Panc1 (cell line): ENCODE data around the gene PKP4. TPM values are rescaled to one million over a fixed set of nuclear protein-coding genes. Genes with fewer than 3 reads are reported as not detected.

Experiments
- ATAC-seq: fragments of 200-7000 bp; cut with Tn5 transposase; 2 replicates; pipeline ENCODE4 v1.9.1; 2020; ENCODE audit warnings: mild to moderate bottlenecking, moderate library complexity
- BruUV-seq: library from RNA; stranded (reverse); fragments of 400-500 nt; replicated peaks from 2 replicates; lab custom pipeline; 2021; lab: Mats Ljungman, UMichigan
- CTCF ChIA-PET: fragments of 300-600 bp; sonication (Branson Sonifier 250); formaldehyde crosslinking; loops from one replicate; lab custom pipeline; 2022; ENCODE audit warnings: antibody characterized with exemption; lab: Charles Lee
- POLR2A ChIA-PET: fragments of 300-600 bp; sonication (Branson Sonifier 250); formaldehyde crosslinking; loops from one replicate; lab custom pipeline; 2022; ENCODE audit warnings: antibody characterized with exemption; lab: Charles Lee
- DNase-seq: peaks from one replicate; pipeline ENCODE4 v3.0.0-alpha.2; 2010; ENCODE audit warnings: low read depth, low spot score
- H3K27ac ChIP-seq: 2 replicates; pipeline ENCODE4 v1.5.1; 2011; ENCODE audit warnings: mild to moderate bottlenecking, low read length, inconsistent platforms
- H3K27me3 ChIP-seq: fragments of 200-500 bp; sonication (Bioruptor generic); 2 replicates; pipeline ENCODE4 v1.6.0; 2014; ENCODE audit warnings: low read length, inconsistent platforms; ENCODE audit not compliant: control insufficient read depth, insufficient read depth
- H3K36me3 ChIP-seq: fragments of 200-500 bp; sonication (Bioruptor generic); 2 replicates; pipeline ENCODE4 v1.5.1; 2014; ENCODE audit warnings: inconsistent platforms, mild to moderate bottlenecking, low read length, moderate library complexity; ENCODE audit not compliant: control insufficient read depth, insufficient read depth
- H3K4me1 ChIP-seq: 2 replicates; pipeline ENCODE4 v1.5.1; 2011; ENCODE audit warnings: inconsistent platforms, mild to moderate bottlenecking, low read length, moderate library complexity; ENCODE audit not compliant: control insufficient read depth, insufficient read depth
- H3K4me3 ChIP-seq, 2 experiments: 2 replicates each; pipeline ENCODE4 v1.5.1; 2011 to 2012; ENCODE audit warnings: low read depth in 2 of 2, low read length in 2 of 2, mild to moderate bottlenecking in 2 of 2, inconsistent platforms in 1 of 2, moderate library complexity in 1 of 2
- H3K9me3 ChIP-seq: fragments of 200-500 bp; sonication (Bioruptor generic); 2 replicates; pipeline ENCODE4 v1.5.1; 2014; ENCODE audit warnings: low read depth, mild to moderate bottlenecking, inconsistent platforms, low read length, moderate library complexity; ENCODE audit not compliant: control insufficient read depth, insufficient read depth
- CTCF ChIP-seq: fragments of 450-650 bp; IDR thresholded peaks from 2 replicates; pipeline ENCODE4 v1.5.1; 2017; ENCODE audit warnings: mild to moderate bottlenecking
- POLR2AphosphoS5 ChIP-seq: IDR thresholded peaks from 2 replicates; pipeline ENCODE4 v1.6.1; 2012; ENCODE audit warnings: mild to moderate bottlenecking, low read depth, low read length, moderate library complexity
- REST ChIP-seq, 2 experiments: IDR thresholded peaks; 2 replicates each; pipeline ENCODE4 v1.6.1; 2011 to 2012; ENCODE audit warnings: low read depth in 2 of 2, control low read depth in 1 of 2, low read length in 1 of 2, mild to moderate bottlenecking in 1 of 2, moderate library complexity in 1 of 2; ENCODE audit not compliant: insufficient read depth in 1 of 2
- SIN3A ChIP-seq: IDR thresholded peaks from 2 replicates; pipeline ENCODE4 v1.6.1; 2012; ENCODE audit warnings: low read depth, mild to moderate bottlenecking, low read length, moderate library complexity, borderline replicate concordance; ENCODE audit not compliant: insufficient read depth
- TCF7L2 ChIP-seq: IDR thresholded peaks from 2 replicates; pipeline ENCODE4 v1.6.1; 2011; ENCODE audit warnings: mild to moderate bottlenecking, low read depth, low read length, inconsistent platforms
- in situ Hi-C: cut with HindIII; loops from 2 replicates; pipeline ENCODE4 v1.10.0; 2016; ENCODE audit warnings: low sequenced_read_pairs, low pct_unique_long_range_greater_than_20kb
- intact Hi-C: fragments of 100-400 bp; cut with micrococcal nuclease; formaldehyde crosslinking; loops from one replicate; pipeline ENCODE4 v1.10.0; 2022; ENCODE audit not compliant: unreplicated experiment
- total RNA-seq: library from RNA; stranded (reverse); gene quantifications from one replicate; pipeline ENCODE4 v1.2.1, GENCODE V29; 2021; ENCODE audit not compliant: unreplicated experiment

PKP4 gene
- total RNA-seq, 1 experiment from 2014 or later = 81.7 TPM

GRCh38 chr2:158553257-158553656 lies 96.5 kb downstream of the PKP4 start:
- Histone ChIP-seq H3K27me3 (no peaks in the 10 kb centered on the region), H3K27ac (no peak overlapping the region), H3K9me3 (no peaks in the 10 kb centered on the region), H3K4me1 (no peaks in the 10 kb centered on the region), H3K36me3 (peaks cover 3% of the 10 kb centered on the region; the same call in 1 of the 2 replicates), H3K4me3 (no peak overlapping the region)
- BruUV-seq = no TSS peak
- ChIA-PET POLR2A (interaction anchor here (0.6 kb wide), 1 partner anchor 145 kb away, joined by 3 read pairs; no protein-coding TSS in a partner anchor), CTCF (no interaction called here)
- ATAC-seq (no peak), DNase-seq (no peak)
- in situ Hi-C loops = no loop called here
- TF ChIP-seq REST (IDR thresholded peaks at IDR 0.05; ENCODE audit: insufficient read depth in 1 of 2, low read depth in 2 of 2, low read length in 1 of 2) (no peak), CTCF (no peak), TCF7L2 (no peak), SIN3A (no peak), POLR2AphosphoS5 (no peak)
- intact Hi-C loops = no loop called here

- BruUV-seq = no TSS peak
- ATAC-seq = no peak
- DNase-seq = no peak
- H3K9me3 ChIP-seq = no peaks in the 10 kb centered on the region
- H3K27ac ChIP-seq = no peak overlapping the region
- ChIA-PET CTCF (no interaction called here), POLR2A (no interaction called here)
- H3K4me1 ChIP-seq = no peaks in the 10 kb centered on the region
- no peaks in the 10 kb centered on the region for H3K27me3 ChIP-seq
- no peak overlapping the region for H3K4me3 ChIP-seq
- in situ Hi-C loops = no loop called here
- H3K36me3 ChIP-seq = peaks cover 3% of the 10 kb centered on the region; the same call in 1 of the 2 replicates
- intact Hi-C loops = no loop called here
- TF ChIP-seq REST (IDR thresholded peaks at IDR 0.05; ENCODE audit: insufficient read depth in 1 of 2, low read depth in 2 of 2, low read length in 1 of 2) (no peak), POLR2AphosphoS5 (no peak), CTCF (no peak), TCF7L2 (no peak), SIN3A (no peak)
Measured at GRCh38 chr2:158554996-158555395, 98.2 kb downstream of the PKP4 start.
